NCI-H1048 (cell line): ENCODE data around the gene TNS1.

ENCODE experiments used
- DNase-seq: peaks from one replicate; lab custom pipeline; 2025; lab: John Stamatoyannopoulos, UW

The TNS1 gene

DNA sequence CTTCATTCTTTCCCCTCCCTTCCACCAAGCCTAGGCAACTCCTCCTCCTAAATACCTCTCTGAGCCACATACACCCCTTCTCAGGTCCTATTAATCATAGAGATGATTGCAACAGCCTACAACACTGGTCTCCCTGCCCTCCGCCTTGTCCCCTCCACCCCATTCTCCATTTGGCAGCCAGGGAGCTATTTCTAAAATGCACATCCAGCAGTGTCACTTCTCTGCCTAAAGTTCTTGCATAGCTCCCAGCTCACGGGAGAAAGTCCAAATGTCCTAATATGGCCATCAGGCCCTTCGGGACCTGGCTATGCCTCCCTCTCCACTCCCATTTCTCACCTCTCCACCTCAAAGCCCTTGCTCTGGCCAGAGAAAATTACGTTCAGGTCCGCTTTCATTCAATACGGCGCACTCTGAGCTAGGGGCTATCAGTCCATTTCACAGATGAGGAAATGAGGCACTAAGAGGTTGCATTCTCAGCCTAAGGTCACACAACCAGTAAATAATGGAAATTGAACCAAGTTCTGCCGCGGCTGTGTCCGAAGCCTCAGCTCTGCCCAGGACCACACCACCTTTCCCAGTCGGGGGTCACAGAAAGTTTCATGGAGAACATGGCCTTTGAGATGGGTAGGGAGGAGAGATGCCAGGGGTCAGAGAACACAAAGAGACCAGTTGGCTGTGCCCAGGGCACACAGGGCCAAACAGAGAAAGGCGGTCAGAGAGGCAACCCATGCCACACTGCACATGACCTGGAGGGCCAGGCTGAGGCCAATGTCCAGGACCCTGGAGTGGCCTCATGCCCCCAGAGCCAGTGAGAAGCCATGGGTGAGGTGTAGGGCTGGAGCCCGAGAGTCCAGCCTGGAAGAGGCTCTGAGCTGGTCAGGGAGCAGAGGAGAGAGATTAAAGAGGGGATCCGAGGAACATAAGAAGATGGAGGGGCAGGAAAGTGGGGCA is 72.8 kb downstream of the TNS1 start:
- DNase-seq = no peak

DNA sequence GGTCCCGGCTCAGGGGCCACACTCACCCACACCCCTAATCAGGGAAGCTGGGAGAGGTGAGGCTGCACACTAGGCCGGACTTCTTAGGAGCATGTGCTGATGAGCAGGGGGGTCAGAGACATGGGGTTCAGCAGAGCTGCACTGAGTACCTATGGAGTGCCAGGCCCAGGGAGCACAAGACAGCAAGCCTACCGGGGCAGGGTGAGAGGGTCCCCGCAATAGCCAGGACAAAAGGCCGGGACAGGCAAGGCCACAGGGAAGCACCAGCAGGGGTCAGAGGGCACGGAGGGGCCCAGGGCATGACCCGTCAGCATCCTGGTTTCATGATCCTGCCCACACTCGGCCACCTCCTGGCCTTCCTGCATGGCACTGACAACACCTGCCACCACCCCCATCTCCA is 73.5 kb downstream of the TNS1 start:
- no peak for DNase-seq

GRCh38 chr2:217928324-217929181 is 74.2 kb downstream of the TNS1 start:
- DNase-seq = no peak

- no peak for DNase-seq
These were observed 75.0 kb downstream of the TNS1 start for GRCh38 chr2:217927601-217928323.

DNA sequence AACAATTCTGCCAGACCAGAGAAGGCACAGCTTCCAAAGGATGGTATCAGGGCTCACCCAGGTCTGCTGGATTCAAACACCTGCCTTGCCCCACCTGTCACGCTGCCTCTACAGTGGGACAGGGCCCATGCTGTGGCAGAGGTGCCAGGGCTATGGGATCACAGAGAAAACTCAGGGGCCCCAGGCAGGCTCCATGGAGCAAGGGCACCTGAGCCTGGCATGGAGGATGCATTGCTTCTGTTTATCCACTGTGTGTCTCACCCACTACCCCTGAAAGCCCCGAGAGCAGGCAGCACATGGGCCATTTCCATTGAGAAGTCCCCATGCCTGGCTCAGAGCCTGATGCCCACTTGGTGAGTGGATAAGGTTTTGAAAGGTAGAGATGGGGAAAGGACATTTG is 76.0 kb downstream of the TNS1 start:
- DNase-seq = no peak

- DNase-seq = no peak
These were observed 78.4 kb downstream of the TNS1 start for GRCh38 chr2:217924346-217924901.

DNA sequence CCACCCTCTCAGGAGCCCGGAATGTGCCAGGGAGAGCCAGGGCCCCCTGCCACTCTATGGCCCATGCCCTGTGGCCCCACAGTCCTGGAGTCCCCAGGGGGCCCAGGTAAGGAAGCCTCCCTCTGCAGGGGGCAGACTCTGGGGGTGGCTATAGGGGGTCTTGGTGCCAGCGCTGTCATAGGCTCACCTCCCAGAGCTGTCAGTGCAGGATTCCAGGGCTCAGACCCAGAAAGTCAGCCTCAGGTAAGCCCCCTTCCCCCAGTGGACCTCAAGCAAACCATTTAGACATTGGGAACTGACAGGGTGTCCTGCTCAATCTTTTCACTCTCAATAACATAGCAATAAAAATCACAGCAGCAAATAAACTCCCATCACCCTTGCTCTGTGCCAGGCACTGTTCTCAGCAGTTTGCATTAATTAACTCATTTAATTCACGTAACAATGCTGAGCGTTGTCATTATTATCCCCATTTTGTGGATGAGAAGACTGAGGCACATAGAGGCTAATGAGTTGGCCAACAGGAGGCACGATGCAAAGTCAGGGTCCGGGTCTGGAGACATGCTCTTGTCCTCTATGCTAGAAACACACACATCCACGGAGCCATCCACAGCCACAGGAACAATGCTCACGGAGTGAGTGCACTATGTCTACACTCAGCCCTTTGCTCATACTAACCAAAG is 79.6 kb downstream of the TNS1 start:
- no peak for DNase-seq

DNA sequence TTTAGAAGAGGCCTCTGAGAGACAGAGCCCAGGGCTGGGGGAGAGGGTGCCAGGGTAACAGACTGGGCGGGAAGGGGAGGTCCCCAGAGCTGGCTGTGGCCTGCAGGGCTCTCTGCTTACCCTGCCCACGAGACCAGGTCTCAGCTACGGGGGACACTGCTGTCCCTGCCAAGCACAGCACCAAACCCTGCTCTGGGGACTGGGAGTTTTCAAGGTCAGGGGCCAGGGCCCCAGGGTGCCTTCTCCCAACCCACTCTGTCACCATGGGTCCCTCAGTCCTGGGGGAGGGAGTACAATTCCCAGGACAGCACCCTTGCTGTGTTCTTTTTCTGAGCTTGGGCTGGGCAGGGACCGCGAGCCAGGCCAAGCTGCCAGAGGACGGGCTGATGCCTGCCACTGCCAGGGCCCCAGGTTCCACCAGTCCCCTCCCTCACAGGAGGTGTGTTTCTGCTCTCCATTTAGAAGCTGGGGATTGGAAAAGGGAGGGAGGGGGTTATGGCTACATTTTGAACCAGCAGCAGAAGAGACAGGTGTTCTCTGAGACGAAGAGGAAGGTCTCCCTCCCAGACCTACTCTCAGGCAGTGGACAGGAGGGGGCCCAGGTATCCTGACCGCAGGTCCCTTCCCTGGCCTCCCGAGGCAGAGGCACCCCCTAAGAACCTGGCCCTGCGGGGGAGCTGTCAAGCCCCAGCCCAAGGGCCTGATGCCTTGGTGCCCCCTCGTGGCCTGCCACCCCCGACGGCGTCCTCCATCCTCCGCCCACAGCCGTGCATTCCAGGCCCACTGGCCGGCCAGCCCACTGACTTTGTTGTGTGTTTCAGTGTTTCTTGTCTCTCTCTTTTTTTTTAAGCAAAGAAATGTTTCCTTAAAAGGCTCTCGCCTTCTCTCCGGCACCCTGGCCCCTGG is 80.4 kb downstream of the TNS1 start:
- no peak for DNase-seq

DNA sequence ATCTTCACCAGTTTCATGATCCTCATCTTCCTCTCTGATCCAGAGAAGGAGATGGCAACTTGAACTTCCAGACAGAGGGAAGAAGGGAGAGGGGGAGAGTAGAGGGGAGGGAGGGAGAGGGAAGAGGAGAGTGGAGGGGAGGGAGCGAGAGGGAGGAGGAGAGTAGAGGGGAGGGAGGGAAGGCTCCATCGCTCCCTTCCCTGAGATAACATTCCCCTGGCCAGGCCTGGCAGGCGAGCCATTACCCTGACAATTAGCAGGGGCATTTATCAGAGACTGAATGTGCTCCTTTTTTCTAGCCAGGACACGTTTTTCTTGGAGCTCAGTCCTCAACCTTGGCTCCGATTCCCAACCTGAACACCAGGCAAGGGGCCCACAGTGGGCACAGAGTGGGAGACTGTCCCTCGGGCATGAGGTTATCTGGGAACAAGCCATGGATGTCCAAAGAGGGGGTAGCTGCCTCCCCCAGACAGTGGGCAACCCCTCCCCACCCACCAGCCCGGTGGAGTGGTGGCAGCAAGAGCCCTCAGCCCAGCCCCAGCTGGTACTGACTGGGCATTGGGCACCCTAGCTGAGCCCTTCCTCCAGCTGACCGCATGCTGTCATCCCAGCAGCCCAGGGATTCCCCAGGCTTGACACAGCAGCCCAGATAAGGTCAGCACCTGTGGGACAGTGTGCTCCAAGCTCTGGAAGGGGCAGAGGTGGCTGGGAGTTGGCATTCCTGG is 81.8 kb downstream of the TNS1 start:
- no peak for DNase-seq

GRCh38 chr2:217919781-217920351 is 82.9 kb downstream of the TNS1 start:
- no peak for DNase-seq

DNA sequence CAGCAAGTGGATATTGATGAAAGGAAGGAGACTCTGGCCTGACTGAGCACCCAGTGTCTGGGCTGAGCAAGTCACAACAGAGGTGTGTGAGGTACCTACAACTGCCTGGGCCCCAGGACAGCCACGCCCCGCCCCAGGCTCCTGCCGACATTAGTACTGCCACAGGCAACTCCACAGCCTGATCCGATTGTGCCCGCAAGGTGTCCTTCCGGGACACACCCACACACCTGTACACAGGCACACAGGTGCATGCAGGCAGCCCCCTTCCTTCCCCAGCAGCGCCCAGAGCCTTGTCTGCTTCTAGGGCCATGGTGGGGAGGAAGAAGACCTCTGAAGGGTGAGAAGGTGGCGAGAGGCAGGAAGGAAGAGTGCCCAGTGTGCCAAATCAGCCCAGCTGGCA is 83.6 kb downstream of the TNS1 start:
- no peak for DNase-seq

DNA sequence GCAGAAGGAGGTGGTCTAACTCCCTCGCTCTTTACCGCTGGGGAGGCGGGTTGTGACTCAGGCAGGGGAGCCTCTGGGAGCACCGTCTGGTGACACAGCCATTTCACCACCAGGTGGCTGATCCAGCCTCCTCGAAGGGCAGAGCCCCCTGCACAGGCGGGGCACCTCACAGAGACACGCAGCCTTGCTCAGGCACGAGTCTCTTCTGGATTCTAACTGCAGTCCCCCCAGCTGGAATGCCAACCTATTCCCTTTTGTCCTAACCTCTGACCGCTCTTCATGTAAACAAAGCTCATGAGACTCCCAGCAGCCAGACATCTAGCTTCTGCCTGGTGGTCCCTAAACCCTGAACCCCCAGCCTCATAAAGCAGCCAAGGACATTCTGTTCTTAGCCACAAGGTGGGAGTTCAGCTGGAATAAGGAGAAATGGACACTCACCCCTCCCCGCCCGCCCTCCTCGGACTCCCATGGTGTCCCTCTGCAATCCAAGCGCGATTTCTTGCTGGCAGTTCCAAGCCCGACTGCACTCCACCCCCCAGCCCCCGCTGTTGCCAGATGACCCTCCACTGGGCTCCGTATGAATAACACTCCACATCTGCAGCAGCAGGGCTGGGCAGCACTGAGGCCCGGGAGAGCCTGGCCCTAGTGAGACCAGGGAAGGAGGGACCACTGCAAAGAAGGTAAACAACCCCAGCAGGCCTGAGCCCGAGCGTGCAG is 84.3 kb downstream of the TNS1 start:
- no peak for DNase-seq

DNA sequence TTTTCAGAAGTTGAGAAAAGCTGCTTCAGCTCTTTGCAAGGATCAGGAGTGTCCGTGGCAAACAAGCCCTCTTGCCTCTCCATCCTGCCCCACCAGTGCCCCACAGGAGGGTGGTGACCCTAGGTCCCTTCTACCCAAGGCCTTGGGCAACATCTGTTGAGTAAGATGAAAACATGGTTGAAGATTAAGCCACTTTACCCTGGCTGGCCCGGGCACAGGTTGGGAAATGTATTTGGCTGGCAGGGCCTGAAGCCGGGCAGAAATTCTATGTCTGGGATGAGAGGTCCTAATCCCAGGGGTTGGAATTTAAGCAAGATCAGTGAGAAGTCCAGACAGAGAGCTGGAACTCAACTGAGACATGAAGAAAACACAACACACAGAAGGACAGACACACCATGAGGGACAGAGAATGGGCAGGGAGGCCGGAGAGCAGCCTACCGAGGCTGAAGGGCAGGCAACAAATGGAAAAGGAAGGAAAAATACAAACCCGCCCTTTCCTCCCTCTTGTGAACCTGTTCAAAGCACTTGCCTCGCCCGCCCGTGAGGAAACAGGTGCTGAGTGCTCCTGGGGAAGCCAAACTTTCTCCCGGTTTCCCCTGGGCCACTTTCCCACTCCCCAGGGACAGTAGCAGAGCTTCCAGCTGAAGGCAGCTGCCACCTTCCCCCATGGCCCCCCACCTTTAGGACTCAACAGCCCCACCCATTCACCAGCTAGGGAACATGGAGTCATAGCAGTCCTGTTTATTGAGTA is 86.1 kb downstream of the TNS1 start:
- DNase-seq = no peak

DNA sequence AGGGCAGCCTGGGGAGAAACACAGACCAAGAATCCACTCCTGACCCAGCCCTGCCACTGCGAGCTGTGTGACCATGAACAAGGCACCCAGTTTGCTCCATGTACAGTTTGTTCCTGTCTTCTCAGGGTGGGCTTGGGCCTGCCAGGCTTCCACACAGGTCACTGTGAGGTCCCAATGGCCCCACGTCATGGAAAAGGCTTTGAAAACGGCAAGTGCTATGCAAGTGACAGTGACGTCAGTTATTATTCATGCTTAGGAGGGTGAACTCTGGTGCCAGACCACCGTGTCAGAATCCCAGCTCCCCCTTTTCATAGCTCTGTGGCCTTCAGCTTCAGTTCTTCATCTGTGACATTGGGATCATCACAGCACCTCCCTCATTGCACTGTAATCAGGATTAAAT is 87.1 kb downstream of the TNS1 start:
- DNase-seq = no peak

GRCh38 chr2:217914878-217915277 is 87.9 kb downstream of the TNS1 start:
- DNase-seq = no peak

DNA sequence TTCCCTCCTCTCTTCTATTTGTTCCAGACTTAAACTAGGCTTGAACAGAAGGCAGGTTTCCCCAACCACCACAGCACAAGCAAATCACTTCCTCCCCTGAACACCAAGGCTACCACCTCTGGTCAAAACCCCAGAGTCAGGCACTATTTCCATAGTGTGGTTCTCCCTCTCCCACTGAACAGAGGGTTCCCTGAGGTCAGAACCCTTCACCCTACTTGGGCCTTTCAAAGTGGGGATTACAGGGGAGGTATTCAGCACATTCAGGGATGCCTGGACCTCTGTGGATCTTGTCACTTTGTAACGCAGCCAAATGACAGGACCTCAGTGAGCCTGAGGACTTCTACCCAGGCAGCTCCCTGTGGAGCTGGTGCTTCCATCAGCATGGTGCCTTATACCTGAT is 88.7 kb downstream of the TNS1 start:
- no peak for DNase-seq

- no peak for DNase-seq
These were observed 89.4 kb downstream of the TNS1 start for GRCh38 chr2:217913436-217913835.
